Osteocyte (in vitro differentiated cells): ENCODE results near the gene MTRF1L. TPM values are rescaled to one million over a fixed set of nuclear protein-coding genes. Genes with fewer than 3 reads are reported as not detected.

Source experiments
- DNase-seq: peaks from one replicate; pipeline ENCODE4 v3.0.0; 2021; ENCODE audit warnings: mixed read lengths; ENCODE audit not compliant: unreplicated experiment; ENCODE audit errors: extremely low spot score
- H3K27ac Mint-ChIP-seq: one replicate; pipeline ENCODE4 v1.8.0; 2021; ENCODE audit warnings: mild to moderate bottlenecking, mixed read lengths; ENCODE audit not compliant: unreplicated experiment
- H3K27me3 Mint-ChIP-seq: one replicate; pipeline ENCODE4 v1.8.0; 2021; ENCODE audit warnings: mixed read lengths; ENCODE audit not compliant: unreplicated experiment
- H3K36me3 Mint-ChIP-seq: one replicate; pipeline ENCODE4 v1.8.0; 2021; ENCODE audit warnings: mixed read lengths; ENCODE audit not compliant: unreplicated experiment
- H3K4me1 Mint-ChIP-seq: one replicate; pipeline ENCODE4 v1.8.0; 2021; ENCODE audit warnings: mixed read lengths; ENCODE audit not compliant: unreplicated experiment
- H3K4me3 Mint-ChIP-seq: one replicate; pipeline ENCODE4 v1.8.0; 2021; ENCODE audit warnings: mild to moderate bottlenecking, moderate library complexity, mixed read lengths; ENCODE audit not compliant: unreplicated experiment
- H3K9me3 Mint-ChIP-seq: one replicate; pipeline ENCODE4 v1.8.0; 2021; ENCODE audit warnings: mixed read lengths; ENCODE audit not compliant: unreplicated experiment
- CTCF ChIP-seq: fragments of 200-600 bp; sonication (generic); IDR thresholded peaks from 2 replicates; pipeline ENCODE4 v1.5.0; 2021; ENCODE audit warnings: antibody characterized with exemption, mild to moderate bottlenecking, moderate library complexity
- total RNA-seq: library from RNA; stranded (reverse); gene quantifications from 2 replicates; pipeline ENCODE4 v1.2.1, GENCODE V29; 2021

MTRF1L gene
- total RNA-seq, 1 donor from 2014 or later: 15.9 TPM

DNA sequence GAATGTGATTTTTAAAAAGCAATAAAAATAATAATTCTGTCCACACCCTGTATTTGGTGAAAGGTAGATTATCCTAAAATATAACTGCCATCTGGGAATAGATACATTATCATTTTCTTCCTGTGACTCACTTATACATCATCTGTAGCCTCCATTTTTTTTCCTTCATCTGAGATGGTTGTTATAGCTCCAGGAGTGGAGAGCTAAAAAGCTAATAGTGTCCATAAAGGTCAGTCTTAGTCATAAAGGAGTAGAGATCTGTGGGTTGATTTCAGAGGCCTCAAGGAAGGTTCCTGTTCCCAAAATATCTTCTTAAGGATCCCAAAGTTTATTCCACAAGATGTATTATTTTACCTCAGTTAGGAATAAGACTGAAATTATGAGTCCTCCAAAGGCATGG lies 60.8 kb downstream of the MTRF1L start:
- Mint-ChIP-seq H3K27me3 (peaks cover 47% of the 10 kb centered on the region), H3K9me3 (no peaks in the 10 kb centered on the region), H3K4me1 (no peaks in the 10 kb centered on the region), H3K27ac (no peak overlapping the region), H3K4me3 (no peak overlapping the region), H3K36me3 (no peaks in the 10 kb centered on the region)
- no peak for TF ChIP-seq CTCF
- DNase-seq: no peak

Other genes with a start within 250 kb of the MTRF1L start
- gene FBXO5, start 19.7 kb downstream of the MTRF1L start, total RNA-seq: 8.6 and 8.9 TPM in 2 replicates
- gene RGS17, start 128.6 kb upstream of the MTRF1L start, total RNA-seq: 2.9 and 3.1 TPM in 2 replicates